Activated T-helper 2 cell treated with anti-CD3 and anti-CD28 coated beads, Interferon-gamma antibody, Interleukin-2, Interleukin-4, amounts not matched to agents 10 μg/mL and 5 μg/mL and 100 μg/mL, durations not matched to agents 14 hours and 24 hours and 36 hours (primary cell): ENCODE data around the gene SMIM1. TPM values are rescaled to one million over a fixed set of nuclear protein-coding genes. Genes with fewer than 3 reads are reported as not detected.
"Not testable (repeated sequence)": the region's sequence is repeated elsewhere in the genome, so short reads cannot be mapped to it uniquely, and the experiment has no call there.

ENCODE experiments used
- DNase-seq: peaks from one replicate; pipeline ENCODE4 v3.0.0; 2021; ENCODE audit warnings: low spot score
- H3K27ac Mint-ChIP-seq: one replicate; pipeline ENCODE4 v1.8.0; 2021; ENCODE audit warnings: mixed read lengths
- H3K27me3 Mint-ChIP-seq: one replicate; pipeline ENCODE4 v1.8.0; 2021; ENCODE audit warnings: low read depth, mixed read lengths
- H3K36me3 Mint-ChIP-seq: one replicate; pipeline ENCODE4 v1.8.0; 2021; ENCODE audit warnings: low read depth, mixed read lengths
- H3K4me1 Mint-ChIP-seq: one replicate; pipeline ENCODE4 v1.8.0; 2021; ENCODE audit warnings: low read depth, mixed read lengths
- H3K4me3 Mint-ChIP-seq: one replicate; pipeline ENCODE4 v1.8.0; 2021; ENCODE audit warnings: low read depth, mild to moderate bottlenecking, moderate library complexity, mixed read lengths
- H3K9me3 Mint-ChIP-seq: one replicate; pipeline ENCODE4 v1.8.0; 2021; ENCODE audit warnings: mixed read lengths
- intact Hi-C: fragments of 100-400 bp; cut with micrococcal nuclease; formaldehyde crosslinking; loops from one replicate; pipeline ENCODE4 v1.15.1; 2023
- total RNA-seq: library from RNA; stranded (reverse); gene quantifications from 2 replicates; pipeline ENCODE4 v1.2.3, GENCODE V29; 2022

The SMIM1 gene
- total RNA-seq, 1 donor from 2014 or later, result 2.3 TPM

- peaks cover 19% of the 10 kb centered on the region for H3K4me1 Mint-ChIP-seq
- intact Hi-C loops, result loop anchor here (10.0 kb wide), 1 partner anchor 135 kb away; the partner anchor contains the start of genes TP73 and WRAP73
- no peak for DNase-seq
- H3K36me3 Mint-ChIP-seq, result peaks cover 20% of the 10 kb centered on the region
- H3K27ac Mint-ChIP-seq, result no peak overlapping the region
- no peaks in the 10 kb centered on the region for H3K9me3 Mint-ChIP-seq
- no peak overlapping the region for H3K4me3 Mint-ChIP-seq
- H3K27me3 Mint-ChIP-seq, result no peaks in the 10 kb centered on the region
These were observed 17.1 kb downstream of the SMIM1 start for GRCh38 chr1:3789421-3790300.

GRCh38 chr1:3790500-3790923 lies 18.0 kb downstream of the SMIM1 start:
- Mint-ChIP-seq H3K4me3 (no peak overlapping the region), H3K36me3 (peaks cover 16% of the 10 kb centered on the region), H3K9me3 (no peaks in the 10 kb centered on the region), H3K4me1 (peaks cover 25% of the 10 kb centered on the region), H3K27ac (no peak overlapping the region), H3K27me3 (no peaks in the 10 kb centered on the region)
- no peak for DNase-seq
- intact Hi-C loops, result loop anchor here (10.0 kb wide), 1 partner anchor 136 kb away; the partner anchor contains the start of genes TP73 and WRAP73

GRCh38 chr1:3790952-3791351 lies 18.4 kb downstream of the SMIM1 start:
- intact Hi-C loops, result loop anchor here (10.0 kb wide), 1 partner anchor 136 kb away; the partner anchor contains the start of genes TP73 and WRAP73
- H3K4me3 Mint-ChIP-seq, result no peak overlapping the region
- H3K4me1 Mint-ChIP-seq, result peaks cover 25% of the 10 kb centered on the region
- peaks cover 16% of the 10 kb centered on the region for H3K36me3 Mint-ChIP-seq
- no peak overlapping the region for H3K27ac Mint-ChIP-seq
- no peaks in the 10 kb centered on the region for H3K27me3 Mint-ChIP-seq
- no peak for DNase-seq
- no peaks in the 10 kb centered on the region for H3K9me3 Mint-ChIP-seq

- Mint-ChIP-seq H3K27me3 (no peaks in the 10 kb centered on the region), H3K36me3 (peaks cover 9% of the 10 kb centered on the region), H3K9me3 (no peaks in the 10 kb centered on the region), H3K27ac (peak overlapping the region; percentile 78), H3K4me1 (peaks cover 22% of the 10 kb centered on the region), H3K4me3 (peak overlapping the region; percentile 89)
- intact Hi-C loops, result loop anchor here (2.0 to 10.0 kb wide), 3 partner anchors 23 to 141 kb away; partner anchors contain the start of genes C1orf174, SMIM1, TP73 and WRAP73
- no peak for DNase-seq
These were observed 23.1 kb downstream of the SMIM1 start for GRCh38 chr1:3795453-3796214.

GRCh38 chr1:3796215-3797061 lies 23.9 kb downstream of the SMIM1 start, which contains the start of gene LRRC47:
TSS of gene LRRC47 (minus strand) at chr1:3796498. CDS start at chr1:3796476, 22 bp downstream.
- Mint-ChIP-seq H3K36me3 (peaks cover 9% of the 10 kb centered on the region), H3K4me3 (peak within 1 kb of the TSS; percentile 94), H3K27me3 (no peaks in the 10 kb centered on the region), H3K4me1 (peaks cover 26% of the 10 kb centered on the region), H3K9me3 (no peaks in the 10 kb centered on the region), H3K27ac (peak within 1 kb of the TSS; percentile 78)
- intact Hi-C loops, result loop anchor here (2.0 to 10.0 kb wide), 3 partner anchors 24 to 142 kb away; partner anchors contain the start of genes C1orf174, SMIM1, TP73 and WRAP73
- peak; percentile 92 for DNase-seq

- Mint-ChIP-seq H3K36me3 (peaks cover under 1% of the 10 kb centered on the region), H3K4me1 (peaks cover 14% of the 10 kb centered on the region), H3K4me3 (no peak overlapping the region), H3K27ac (no peak overlapping the region), H3K27me3 (peaks cover 3% of the 10 kb centered on the region), H3K9me3 (no peaks in the 10 kb centered on the region)
- intact Hi-C loops, result loop anchor here (10.0 kb wide), 1 partner anchor 145 kb away; the partner anchor contains the start of genes TP73 and WRAP73
- no peak for DNase-seq
These were observed 27.6 kb downstream of the SMIM1 start for GRCh38 chr1:3799976-3800685.

- H3K4me1 Mint-ChIP-seq, result peaks cover 11% of the 10 kb centered on the region
- H3K27me3 Mint-ChIP-seq, H3K27ac Mint-ChIP-seq: not testable (repeated sequence)
These were observed 28.2 kb downstream of the SMIM1 start for GRCh38 chr1:3800795-3801194.

GRCh38 chr1:3803905-3804626 lies 31.5 kb downstream of the SMIM1 start:
- no peak overlapping the region for H3K4me3 Mint-ChIP-seq
- H3K27ac Mint-ChIP-seq, result peak overlapping the region; percentile 9
- H3K27me3 Mint-ChIP-seq, result peaks cover 3% of the 10 kb centered on the region
- no peaks in the 10 kb centered on the region for H3K9me3 Mint-ChIP-seq
- peaks cover 3% of the 10 kb centered on the region for H3K4me1 Mint-ChIP-seq
- no peak for DNase-seq
- H3K36me3 Mint-ChIP-seq, result no peaks in the 10 kb centered on the region
- intact Hi-C loops, result no loop called here

More at GRCh38 chr1:3800795-3801194, 28.2 kb downstream of the SMIM1 start:
- H3K4me3 Mint-ChIP-seq, H3K36me3 Mint-ChIP-seq, DNase-seq, H3K9me3 Mint-ChIP-seq: not testable (repeated sequence)
- intact Hi-C loops, result loop anchor here (1.0 kb wide), 1 partner anchor 24 kb away; no protein-coding TSS in a partner anchor

GRCh38 chr1:3804627-3804944 lies 32.0 kb downstream of the SMIM1 start:
- H3K4me1 Mint-ChIP-seq, intact Hi-C loops, H3K36me3 Mint-ChIP-seq, H3K4me3 Mint-ChIP-seq, H3K9me3 Mint-ChIP-seq, DNase-seq, H3K27me3 Mint-ChIP-seq: not testable (repeated sequence)
- H3K27ac Mint-ChIP-seq, result peak overlapping the region; percentile 9

- no peak overlapping the region for H3K27ac Mint-ChIP-seq
- intact Hi-C loops, result no loop called here
- peaks cover 3% of the 10 kb centered on the region for H3K27me3 Mint-ChIP-seq
- no peak for DNase-seq
- H3K36me3 Mint-ChIP-seq, result no peaks in the 10 kb centered on the region
- H3K4me3 Mint-ChIP-seq, result no peak overlapping the region
- no peaks in the 10 kb centered on the region for H3K9me3 Mint-ChIP-seq
- H3K4me1 Mint-ChIP-seq, result peaks cover 3% of the 10 kb centered on the region
These were observed 32.5 kb downstream of the SMIM1 start for GRCh38 chr1:3805038-3805437.

GRCh38 chr1:3807769-3808168 lies 35.2 kb downstream of the SMIM1 start:
- Mint-ChIP-seq H3K4me1 (no peaks in the 10 kb centered on the region), H3K27ac (no peak overlapping the region)
- intact Hi-C loops, result no loop called here

More at GRCh38 chr1:3807769-3808168, 35.2 kb downstream of the SMIM1 start:
- H3K36me3 Mint-ChIP-seq, result no peaks in the 10 kb centered on the region
- H3K27me3 Mint-ChIP-seq, result no peaks in the 10 kb centered on the region
- no peak overlapping the region for H3K4me3 Mint-ChIP-seq
- no peaks in the 10 kb centered on the region for H3K9me3 Mint-ChIP-seq
- DNase-seq, result no peak
